Measurements from ENCODE around the gene NHERF1. TPM values are rescaled to one million over a fixed set of nuclear protein-coding genes. Genes with fewer than 3 reads are reported as not detected.

NHERF1 gene
- total and polyA plus RNA-seq, 2 of the 4 experiments (the other 2 are of a cell fraction): 3.8 to 11.8 TPM

- no peaks in the 10 kb centered on the region for H3K9me3 ChIP-seq (ENCODE audit: control insufficient read depth, insufficient read depth, low read length)
- H4K5ac ChIP-seq (ENCODE audit: low read depth, low read length): no peak overlapping the region
- no peak overlapping the region for H2AK5ac ChIP-seq (ENCODE audit: low read depth, low read length)
- H3K4me3 ChIP-seq (ENCODE audit: insufficient read depth, low read depth, low read length): no peak overlapping the region
- H3K4me1 ChIP-seq (ENCODE audit: control insufficient read depth, insufficient read depth, low read length): no peaks in the 10 kb centered on the region
- H3K36me3 ChIP-seq (ENCODE audit: control insufficient read depth, insufficient read depth, low read length): peaks cover 43% of the 10 kb centered on the region
- intact Hi-C loops (cut with micrococcal nuclease) (no loop called here), in situ Hi-C loops (cut with MboI; ENCODE audit: low sequenced_read_pairs) (no loop called here), dilution Hi-C loops (cut with HindIII; ENCODE audit: low sequenced_read_pairs, unreplicated experiment) (no loop called here)
- H3K14ac ChIP-seq (replicated peaks; ENCODE audit: low read depth, low read length): no peak overlapping the region
- H3K23ac ChIP-seq (ENCODE audit: low read depth, low read length): no peak overlapping the region
- peak; percentile 66 for ATAC-seq (ENCODE audit: low read depth)
- TF ChIP-seq NFE2L2 (IDR thresholded peaks at IDR 0.05; ENCODE audit: low read depth, low read length): no peak
- peak; percentile 14; the same call in 1 of the 2 replicates for TF ChIP-seq FOS (IDR thresholded peaks at IDR 0.05; ENCODE audit: low read depth, low read length)
- ChIA-PET POLR2A (ENCODE audit: unreplicated experiment) (no interaction called here), CTCF (no interaction called here)
- DNase-seq: peak; percentile 36
- no peak overlapping the region for H3K9ac ChIP-seq (ENCODE audit: low read depth, low read length)
- no peaks in the 10 kb centered on the region for H3K79me1 ChIP-seq (ENCODE audit: low read depth in 1 of 2, low read length in 2 of 2)
- WGBS, 2 experiments (ENCODE audit: extremely low coverage in 2 of 2, insufficient read length in 1 of 2): 94% methylated on average over 3 of the region's 8 CpGs; no CpG with 5 or more reads in 1 of the 2 experiments
- H3K56ac ChIP-seq (ENCODE audit: extremely low read depth, insufficient read depth, low read length): no peak overlapping the region
- H2BK20ac ChIP-seq (ENCODE audit: low read depth, low read length): no peak overlapping the region
- H2BK15ac ChIP-seq (ENCODE audit: low read depth, low read length): no peak overlapping the region
- no peak overlapping the region for H2BK5ac ChIP-seq (ENCODE audit: low read depth, low read length, poor library complexity, severe bottlenecking)
- no peak overlapping the region for H3K4me2 ChIP-seq (ENCODE audit: low read depth, low read length)
- H3K18ac ChIP-seq (ENCODE audit: low read depth, low read length): no peak overlapping the region
- no peak overlapping the region for H3K4ac ChIP-seq (ENCODE audit: low read depth, low read length)
- H3K9me1 ChIP-seq (ENCODE audit: insufficient read depth, low read length): no peaks in the 10 kb centered on the region
- H2AK9ac ChIP-seq (replicated peaks; ENCODE audit: low read depth, low read length, poor library complexity): no peak overlapping the region
- no peak overlapping the region for H4K91ac ChIP-seq (ENCODE audit: insufficient read depth, low read depth, low read length)
- no peak overlapping the region for H4K8ac ChIP-seq (ENCODE audit: low read depth in 2 of 2, low read length in 2 of 2)
- H2AFZ ChIP-seq (replicated peaks; ENCODE audit: low read length, poor library complexity): peak overlapping the region; percentile 28
- H2BK120ac ChIP-seq (ENCODE audit: low read depth, low read length): no peak overlapping the region
- H3K27ac ChIP-seq (ENCODE audit: insufficient read depth, low read length): no peak overlapping the region
- no peaks in the 10 kb centered on the region for H4K20me1 ChIP-seq (ENCODE audit: insufficient read depth, low read length)
- H3K27me3 ChIP-seq (ENCODE audit: control insufficient read depth, insufficient read depth, low read length): no peaks in the 10 kb centered on the region
- BruUV-seq (replicated peaks): no TSS peak
Measured at GRCh38 chr17:74798239-74798707, 49.8 kb downstream of the NHERF1 start.
